ES-I3 (cell line): ENCODE results near the gene BRCA1.
A peak's percentile ranks its signal among the peaks of the same experiment; 100 is the strongest.
"Not testable (repeated sequence)": the region's sequence is repeated elsewhere in the genome, so short reads cannot be mapped to it uniquely, and the experiment has no call there.

Source experiments
- H3K36me3 ChIP-seq: 2 replicates; pipeline ENCODE4 v1.6.1; 2013; ENCODE audit warnings: mild to moderate bottlenecking, low read length, control low read depth, moderate library complexity; ENCODE audit not compliant: insufficient read depth
- H3K4me1 ChIP-seq: 2 replicates; pipeline ENCODE4 v1.6.1; 2013; ENCODE audit warnings: mild to moderate bottlenecking, control low read depth, low read length; ENCODE audit not compliant: insufficient read depth
- H3K9ac ChIP-seq: 2 replicates; pipeline ENCODE4 v1.6.1; 2013; ENCODE audit warnings: low read depth, mild to moderate bottlenecking, low read length, moderate library complexity
- H3K9me3 ChIP-seq: 2 replicates; pipeline ENCODE4 v1.6.1; 2013; ENCODE audit warnings: mild to moderate bottlenecking, low read length, moderate library complexity; ENCODE audit not compliant: control insufficient read depth, insufficient read depth

The BRCA1 gene

DNA sequence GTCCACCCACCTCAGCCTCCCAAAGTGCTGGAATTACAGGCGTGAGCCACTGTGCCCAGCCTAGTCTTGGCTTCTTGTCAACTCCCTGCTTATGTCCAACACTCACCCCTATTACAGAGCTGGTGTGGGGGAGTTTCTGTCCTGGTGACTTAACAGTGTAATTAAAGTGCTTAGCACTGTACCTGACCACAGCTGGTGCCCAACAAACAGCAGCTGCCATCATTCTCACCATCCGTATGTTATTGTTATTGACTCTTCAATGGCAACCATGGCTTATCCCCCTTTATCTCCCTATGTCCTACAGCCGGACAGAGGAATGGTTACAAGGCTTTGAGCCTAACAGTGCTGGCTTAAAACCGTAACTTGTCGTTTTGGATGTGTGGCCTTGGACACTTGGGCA lies 17.0 kb upstream of the BRCA1 start:
- Histone ChIP-seq H3K9me3 (no peaks in the 10 kb centered on the region), H3K36me3 (peaks cover 3% of the 10 kb centered on the region), H3K9ac (no peak overlapping the region)

DNA sequence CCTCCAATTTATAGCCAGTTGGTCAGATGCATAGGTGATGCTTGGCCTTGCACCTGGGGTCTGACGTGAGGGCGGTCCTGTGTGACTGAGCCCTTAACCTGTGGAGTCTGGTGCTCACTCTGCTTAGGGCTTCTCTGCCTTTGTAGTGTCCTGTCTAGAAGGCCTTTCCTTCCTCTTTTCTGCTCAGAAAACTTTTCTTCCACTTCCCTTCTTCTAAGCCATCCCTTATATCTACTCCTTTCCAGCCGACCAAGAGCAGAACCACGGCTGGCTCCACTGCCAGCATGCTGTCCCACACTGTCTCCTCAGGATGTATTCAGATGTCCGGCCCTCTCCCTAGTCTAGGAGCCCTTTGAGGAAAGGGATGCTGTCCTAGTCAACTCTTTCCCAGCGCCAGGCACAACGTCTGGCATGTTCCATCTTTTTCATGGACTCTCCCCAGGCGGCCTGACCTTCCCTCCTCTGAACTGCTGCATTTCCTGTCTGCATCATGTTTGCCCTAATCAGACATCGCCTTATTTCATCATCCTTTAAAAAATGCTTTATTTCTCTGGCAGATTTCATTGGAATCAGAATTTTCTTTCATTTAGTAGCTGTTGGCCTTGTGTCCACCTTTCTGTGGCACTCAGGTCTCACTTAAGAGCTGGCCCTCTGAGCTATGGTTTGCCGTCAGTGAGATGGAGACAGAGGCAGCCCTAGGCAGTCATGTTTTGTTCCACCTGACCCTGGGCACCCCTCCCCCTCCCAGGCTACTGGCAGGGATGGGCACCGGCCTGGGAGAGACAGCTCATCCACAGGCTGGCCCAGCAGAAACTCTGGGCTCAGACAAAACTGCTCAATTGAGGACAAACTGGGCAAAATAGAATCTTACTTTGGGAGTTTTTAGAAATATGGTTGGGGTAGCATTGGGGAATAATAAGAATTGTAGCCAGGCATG lies 15.5 kb upstream of the BRCA1 start:
- Histone ChIP-seq H3K9me3 (no peaks in the 10 kb centered on the region), H3K4me1 (no peaks in the 10 kb centered on the region), H3K36me3 (peaks cover 3% of the 10 kb centered on the region), H3K9ac (no peak overlapping the region)

More for the DNA sequence above, 17.0 kb upstream of the BRCA1 start:
- H3K4me1 ChIP-seq: no peaks in the 10 kb centered on the region

DNA sequence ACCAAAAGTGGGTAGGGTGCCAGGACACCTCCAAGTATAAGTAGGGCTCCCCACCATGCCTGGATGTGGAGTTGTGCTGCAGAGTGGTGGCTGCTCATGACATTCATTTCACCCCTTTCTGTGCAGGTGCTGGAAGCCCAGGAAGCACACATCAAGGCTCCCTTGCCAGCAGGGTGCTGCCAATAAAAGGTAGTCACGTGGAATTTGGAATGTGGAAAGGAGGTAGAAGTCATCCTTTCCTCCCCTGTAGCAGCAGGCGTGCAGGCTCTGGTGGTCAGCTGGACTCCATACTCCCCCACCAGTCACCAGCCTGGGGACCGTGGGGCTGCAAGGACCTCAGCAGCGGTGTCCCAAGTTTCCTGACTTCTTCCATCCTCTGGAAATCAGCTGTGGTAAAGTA lies 13.4 kb upstream of the BRCA1 start:
- H3K36me3 ChIP-seq, H3K4me1 ChIP-seq: not testable (repeated sequence)

DNA sequence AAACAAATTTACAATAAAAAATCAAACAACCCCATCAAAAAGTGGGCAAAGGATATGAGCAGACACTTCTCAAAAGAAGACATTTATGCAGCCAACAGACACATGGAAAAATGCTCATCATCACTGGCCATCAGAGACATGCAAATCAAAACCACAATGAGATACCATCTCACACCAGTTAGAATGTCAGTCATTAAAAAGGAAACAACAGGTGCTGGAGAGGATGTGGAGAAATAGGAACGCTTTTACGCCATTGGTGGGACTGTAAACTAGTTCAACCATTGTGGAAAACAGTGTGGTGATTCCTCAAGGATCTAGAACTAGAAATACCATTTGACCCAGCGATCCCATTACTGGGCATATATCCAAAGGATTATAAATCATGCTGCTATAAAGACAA lies 11.4 kb upstream of the BRCA1 start:
- H3K4me1 ChIP-seq, H3K9ac ChIP-seq: not testable (repeated sequence)

More for the DNA sequence above, 13.4 kb upstream of the BRCA1 start:
- not testable (repeated sequence) for H3K9me3 ChIP-seq, H3K9ac ChIP-seq

DNA sequence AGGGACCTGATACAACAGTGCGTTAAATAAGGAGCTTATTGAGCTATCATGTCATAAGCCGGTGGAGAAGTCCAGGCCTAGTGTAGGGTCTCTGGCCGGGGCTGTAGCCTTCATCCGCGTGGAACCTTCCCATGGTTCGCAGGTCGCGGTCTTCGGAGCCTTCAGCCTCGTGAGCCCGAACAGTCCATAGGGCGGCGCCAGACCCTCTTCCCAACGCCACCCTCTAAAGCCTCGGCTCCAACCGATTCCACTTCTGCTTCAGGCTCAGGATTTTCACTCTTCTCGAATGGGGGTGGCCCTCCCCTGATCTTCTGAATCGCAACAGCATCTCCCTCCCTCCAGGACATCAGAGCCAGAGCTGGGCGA lies 10.3 kb upstream of the BRCA1 start:
- Histone ChIP-seq H3K36me3 (peaks cover 13% of the 10 kb centered on the region), H3K9me3 (no peaks in the 10 kb centered on the region)

More for the DNA sequence above, 11.4 kb upstream of the BRCA1 start:
- not testable (repeated sequence) for H3K9me3 ChIP-seq, H3K36me3 ChIP-seq

DNA sequence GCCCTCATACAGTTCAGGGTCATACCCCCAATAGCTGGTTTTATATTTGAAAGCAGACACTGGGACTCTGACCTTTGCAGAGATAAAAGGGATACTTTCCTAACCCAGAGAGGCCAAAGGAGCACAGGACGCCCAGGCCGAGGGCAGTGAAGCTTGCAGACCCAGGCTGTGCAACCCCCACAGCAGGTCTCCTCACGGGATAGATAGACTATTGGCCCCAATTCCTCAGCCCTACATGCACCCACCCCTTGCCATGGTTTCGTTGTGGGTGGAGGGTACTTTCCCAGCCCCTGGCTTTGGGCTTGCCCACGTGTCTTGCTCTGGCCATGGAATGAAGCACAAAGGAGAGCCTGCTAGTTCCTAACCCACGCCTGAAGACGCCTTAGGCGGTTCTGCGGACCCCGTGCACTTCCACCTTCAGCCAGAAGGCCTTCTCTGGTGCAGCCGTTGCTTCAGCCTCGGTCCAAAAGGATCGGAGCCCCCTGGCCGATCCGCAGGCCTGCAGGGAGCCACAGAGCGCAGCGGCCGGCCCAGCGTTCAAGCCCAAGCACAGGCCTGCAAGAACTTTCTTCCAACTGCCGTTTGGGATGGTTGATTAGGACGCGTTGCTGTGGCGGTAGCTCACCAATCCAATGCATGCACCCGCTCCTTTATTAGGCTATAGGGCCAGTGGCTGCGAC lies 9.8 kb upstream of the BRCA1 start:
- Histone ChIP-seq H3K9ac (no peak overlapping the region), H3K9me3 (no peaks in the 10 kb centered on the region), H3K36me3 (peaks cover 12% of the 10 kb centered on the region), H3K4me1 (no peaks in the 10 kb centered on the region)

More for the DNA sequence above, 10.3 kb upstream of the BRCA1 start:
- Histone ChIP-seq H3K4me1 (no peaks in the 10 kb centered on the region), H3K9ac (no peak overlapping the region)

DNA sequence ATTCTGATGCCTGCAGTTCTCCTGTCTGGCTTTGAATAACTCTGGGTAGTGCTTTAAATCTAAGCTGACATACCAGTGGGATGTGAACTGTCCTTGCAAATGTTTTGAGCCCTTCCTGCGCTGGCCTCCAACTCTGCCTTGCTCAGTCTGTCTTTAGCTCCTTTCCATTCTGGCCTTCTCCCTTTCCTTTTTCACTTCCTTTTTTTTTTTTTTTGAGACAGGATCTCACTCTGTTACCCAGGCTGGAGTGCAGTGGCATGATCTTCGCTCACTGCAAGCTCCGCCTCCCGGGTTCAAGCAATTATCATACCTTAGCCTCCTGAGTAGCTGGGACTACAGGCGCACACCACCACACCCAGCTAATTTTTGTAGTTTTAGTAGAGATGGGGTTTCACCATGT lies 8.3 kb upstream of the BRCA1 start:
- H3K9me3 ChIP-seq, H3K4me1 ChIP-seq, H3K9ac ChIP-seq: not testable (repeated sequence)
- H3K36me3 ChIP-seq: peaks cover 14% of the 10 kb centered on the region

DNA sequence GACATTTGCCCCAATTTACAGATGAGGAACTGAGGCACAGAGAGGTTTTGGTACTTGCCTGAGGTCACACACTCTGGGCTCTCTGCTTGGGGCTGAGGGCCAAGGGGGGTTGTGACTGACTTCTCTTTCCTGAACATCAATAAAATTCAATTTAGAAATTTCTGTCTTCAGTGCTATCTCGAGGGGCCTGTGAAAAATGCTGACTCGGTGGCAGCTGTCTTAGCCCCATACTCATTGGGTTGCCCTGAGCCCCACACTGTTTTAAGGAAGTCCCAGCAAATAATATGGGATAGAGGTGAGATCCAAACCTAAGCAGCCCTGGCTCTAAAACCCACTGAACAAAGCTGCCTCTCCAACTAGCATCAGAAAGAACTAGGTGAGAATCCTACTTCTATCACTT lies 7.0 kb upstream of the BRCA1 start:
- Histone ChIP-seq H3K4me1 (no peaks in the 10 kb centered on the region), H3K36me3 (peaks cover 19% of the 10 kb centered on the region), H3K9me3 (no peaks in the 10 kb centered on the region), H3K9ac (no peak overlapping the region)

DNA sequence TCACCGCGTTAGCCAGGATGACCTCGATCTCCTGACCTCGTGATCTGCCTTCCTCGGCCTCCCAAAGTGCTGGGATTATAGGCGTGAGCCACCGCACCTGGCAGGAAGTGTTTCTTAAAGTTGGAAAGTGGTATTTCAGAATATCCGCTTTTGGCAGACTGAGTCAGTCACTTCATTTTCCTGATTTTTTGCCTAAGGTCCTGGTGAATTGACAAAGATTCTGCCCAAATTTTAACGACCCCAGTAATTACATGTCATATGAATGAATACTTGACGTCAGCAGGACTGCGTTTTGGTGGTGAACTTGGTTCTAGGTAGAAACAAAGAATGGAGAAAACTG lies 4.5 kb upstream of the BRCA1 start:
- Histone ChIP-seq H3K4me1 (no peaks in the 10 kb centered on the region), H3K9me3 (no peaks in the 10 kb centered on the region), H3K36me3 (peaks cover 19% of the 10 kb centered on the region), H3K9ac (no peak overlapping the region)

DNA sequence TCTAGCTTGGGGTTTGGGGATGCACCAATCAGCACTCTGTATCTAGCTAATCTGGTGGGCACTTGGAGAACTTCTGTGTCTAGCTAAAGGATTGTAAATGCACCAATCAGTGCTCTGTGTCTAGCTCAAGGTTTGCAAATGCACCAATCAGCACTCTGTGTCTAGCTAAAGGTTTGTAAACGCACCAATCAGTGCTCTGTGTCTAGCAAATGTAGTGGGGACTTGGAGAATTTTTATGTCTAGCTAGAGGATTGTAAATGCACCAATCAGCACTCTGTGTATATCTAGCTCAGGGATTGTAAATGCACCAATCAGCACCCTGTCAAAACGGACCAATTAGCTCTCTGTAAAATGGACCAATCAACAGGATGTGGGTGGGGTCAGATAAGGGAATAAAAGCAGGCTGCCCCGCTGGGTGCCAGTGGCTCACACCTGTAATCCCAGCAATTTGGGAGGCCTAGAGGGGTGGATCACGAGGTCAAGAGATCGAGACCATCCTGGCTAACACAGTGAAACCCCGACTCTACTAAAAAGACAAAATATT lies 2.2 kb upstream of the BRCA1 start:
- Histone ChIP-seq H3K36me3 (peaks cover 21% of the 10 kb centered on the region), H3K9ac (peak overlapping the region; percentile 95; the same call in 1 of the 2 replicates)
- not testable (repeated sequence) for H3K4me1 ChIP-seq, H3K9me3 ChIP-seq

DNA sequence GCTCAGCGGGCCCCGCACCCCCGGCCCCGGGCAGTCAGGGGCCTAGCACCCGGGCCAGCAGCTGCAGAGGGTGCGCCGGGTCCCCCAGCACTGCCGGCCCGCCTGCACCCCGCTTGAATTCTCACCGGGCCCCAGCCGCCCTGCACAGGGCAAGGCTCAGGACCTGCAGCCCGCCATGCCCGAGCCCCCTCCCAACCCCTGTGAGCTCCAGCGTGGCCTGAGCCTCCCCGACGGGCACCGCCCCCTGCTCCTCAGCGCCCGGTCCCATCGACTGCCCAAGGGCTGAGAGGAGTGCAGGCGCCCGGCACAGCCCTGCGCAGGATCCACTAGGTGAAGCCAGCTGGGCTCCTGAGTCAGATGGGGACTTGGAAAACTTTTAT lies 1.7 kb upstream of the BRCA1 start:
- no peaks in the 10 kb centered on the region for H3K4me1 ChIP-seq
- peak overlapping the region; percentile 95; the same call in 1 of the 2 replicates for H3K9ac ChIP-seq
- H3K36me3 ChIP-seq: peaks cover 21% of the 10 kb centered on the region
- H3K9me3 ChIP-seq: no peaks in the 10 kb centered on the region

DNA sequence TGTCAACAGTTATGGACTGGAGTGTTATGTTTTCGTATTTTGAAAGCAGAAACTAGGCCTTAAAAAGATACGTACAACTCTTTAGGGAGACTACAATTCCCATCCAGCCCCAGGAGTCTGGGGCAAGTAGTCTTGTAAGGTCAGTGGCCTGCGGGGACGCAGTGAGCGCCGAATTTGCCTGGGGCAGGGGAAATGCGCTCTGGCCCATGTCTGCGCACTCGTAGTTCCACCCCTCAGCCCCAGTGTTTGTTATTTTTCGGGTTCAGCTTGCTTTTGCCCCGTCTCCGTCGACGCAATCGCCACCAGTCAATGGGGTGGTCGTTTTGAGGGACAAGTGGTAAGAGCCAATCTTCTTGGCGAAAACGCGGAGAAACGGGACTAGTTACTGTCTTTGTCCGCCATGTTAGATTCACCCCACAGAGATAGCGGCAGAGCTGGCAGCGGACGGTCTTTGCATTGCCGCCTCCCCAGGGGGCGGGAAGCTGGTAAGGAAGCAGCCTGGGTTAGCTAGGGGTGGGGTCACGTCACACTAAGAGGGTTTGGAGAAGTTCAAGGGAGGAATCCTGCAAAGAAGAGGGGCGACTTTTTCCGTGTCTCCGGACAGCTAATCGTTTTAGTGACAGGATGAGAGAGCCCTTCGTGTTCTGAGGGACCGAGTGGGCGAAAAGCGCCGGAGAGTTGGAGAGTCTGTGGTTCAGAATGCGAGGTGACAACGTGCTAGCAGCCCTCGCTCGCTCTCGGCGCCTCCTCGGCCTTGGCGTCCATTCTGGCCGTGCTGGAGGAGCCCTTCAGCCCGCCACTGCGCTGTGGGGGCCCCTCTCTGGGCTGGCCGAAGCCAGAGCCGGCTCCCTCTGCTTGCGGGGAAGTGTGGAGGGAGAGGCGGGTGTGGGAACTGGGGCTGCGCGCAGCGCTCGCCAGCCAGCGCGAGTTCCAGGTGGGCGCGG lies 1.1 kb upstream of the BRCA1 start:
- Histone ChIP-seq H3K9ac (peak overlapping the region; percentile 95), H3K36me3 (peaks cover 16% of the 10 kb centered on the region), H3K9me3 (no peaks in the 10 kb centered on the region), H3K4me1 (no peaks in the 10 kb centered on the region)

DNA sequence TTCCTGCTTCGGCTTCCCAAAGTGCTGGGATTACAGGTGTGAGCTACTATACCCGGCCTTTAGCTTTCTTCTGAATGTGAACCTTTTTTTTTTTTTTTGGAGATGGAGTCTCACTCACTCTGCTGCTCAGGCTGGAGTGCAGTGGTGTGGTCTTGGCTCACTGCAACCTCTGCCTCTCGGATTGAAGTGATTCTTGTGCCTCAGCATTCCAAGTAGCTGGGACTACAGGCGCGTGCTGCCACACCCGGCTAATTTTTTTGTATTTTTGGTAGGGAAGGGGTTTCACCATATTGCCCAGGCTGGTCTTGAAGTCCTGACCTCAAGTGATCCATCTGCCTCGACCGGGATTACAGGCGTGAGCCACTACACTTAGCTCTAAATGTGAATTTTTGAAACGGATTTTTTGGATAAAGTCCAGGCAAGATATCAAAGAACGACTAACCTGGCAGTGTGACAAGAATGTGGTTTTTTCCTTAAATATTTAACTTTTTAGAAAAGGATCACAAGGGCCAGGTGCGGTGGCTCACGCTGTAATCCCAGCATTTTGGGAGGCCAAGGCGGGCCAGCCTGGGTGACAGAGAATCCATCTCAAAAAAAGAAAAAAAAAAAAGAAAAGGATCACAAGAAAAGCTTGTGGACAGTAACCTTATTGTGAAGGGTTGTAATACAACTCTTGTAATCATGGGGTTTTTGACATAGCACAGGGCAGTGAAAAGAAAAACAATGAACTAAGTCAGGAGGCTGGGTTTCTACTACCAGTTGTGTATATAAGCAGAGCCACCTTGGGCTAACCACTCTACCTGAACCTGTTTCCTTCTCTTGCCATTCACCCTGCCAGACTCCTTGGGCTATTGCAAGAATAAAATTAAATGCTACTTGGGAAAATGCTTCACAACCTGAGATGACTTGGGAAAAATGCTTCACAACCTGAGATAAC lies 6.2 kb downstream of the BRCA1 start:
- 0 out of 2 replicates have a peak, but pooled peaks cover 2% of the 10 kb centered on the region for H3K36me3 ChIP-seq
- no peaks in the 10 kb centered on the region for H3K4me1 ChIP-seq
- no peak overlapping the region for H3K9ac ChIP-seq
- no peaks in the 10 kb centered on the region for H3K9me3 ChIP-seq
